SJSA1 (cell line): ENCODE measurements around the gene NUBP2. TPM values are rescaled to one million over a fixed set of nuclear protein-coding genes. Genes with fewer than 3 reads are reported as not detected.
"Not testable (repeated sequence)": the region's sequence is repeated elsewhere in the genome, so short reads cannot be mapped to it uniquely, and the experiment has no call there.

Experiments used
- DNase-seq, 2 experiments: peaks; one replicate each; pipeline ENCODE4 v3.0.0-alpha.2; 2015 to 2020; ENCODE audit warnings: low spot score in 2 of 2, low read depth in 1 of 2
- H3K27ac ChIP-seq: fragments of 250-450 bp; sonication (Bioruptor Pico); 2 replicates; pipeline ENCODE4 v1.5.1; 2020; ENCODE audit warnings: mild to moderate bottlenecking, moderate library complexity
- H3K27me3 ChIP-seq: fragments of 250-450 bp; sonication (Bioruptor Pico); replicated peaks from 2 replicates; pipeline ENCODE4 v1.5.1; 2020; ENCODE audit warnings: mild to moderate bottlenecking, moderate library complexity
- H3K36me3 ChIP-seq: fragments of 250-450 bp; sonication (Bioruptor Pico); 2 replicates; pipeline ENCODE4 v1.5.1; 2020; ENCODE audit warnings: mild to moderate bottlenecking
- H3K4me1 ChIP-seq: fragments of 250-450 bp; sonication (Bioruptor Pico); replicated peaks from 2 replicates; pipeline ENCODE4 v1.6.1; 2021; ENCODE audit warnings: mild to moderate bottlenecking
- H3K4me3 ChIP-seq: fragments of 250-450 bp; sonication (Bioruptor Pico); 2 replicates; pipeline ENCODE4 v1.5.1; 2020; ENCODE audit warnings: mild to moderate bottlenecking
- H3K9me3 ChIP-seq: fragments of 250-450 bp; sonication (Bioruptor Pico); replicated peaks from 2 replicates; pipeline ENCODE4 v1.5.1; 2020; ENCODE audit warnings: mild to moderate bottlenecking
- total RNA-seq: library from RNA; depleted of rRNA; stranded (reverse); fragments of >200 nt; shearing (Covaris generic); gene quantifications from 2 replicates; pipeline ENCODE4 v1.2.3, GENCODE V29; 2014

The NUBP2 gene
- total RNA-seq, 1 experiment from 2014 or later = 117 TPM

DNA sequence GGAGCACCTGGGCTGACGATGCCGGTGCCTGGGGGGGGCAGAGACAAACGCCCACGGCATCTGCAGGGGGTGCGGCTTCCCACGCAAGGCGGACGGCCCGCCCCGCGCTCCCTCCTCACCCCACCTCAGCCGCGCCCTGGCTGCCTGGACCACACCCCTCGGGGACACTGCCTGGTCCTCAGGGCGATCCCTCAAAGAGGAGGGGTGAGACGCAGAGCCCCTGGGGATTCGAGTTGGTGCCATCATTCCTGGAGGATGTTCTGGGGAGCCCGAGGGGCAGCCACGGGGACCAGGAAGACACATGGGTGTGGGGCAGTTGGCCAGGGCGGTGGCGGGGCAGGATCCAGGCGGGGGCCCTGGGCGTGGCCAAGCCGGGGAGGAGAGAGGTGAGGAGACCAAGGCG lies 6.9 kb downstream of the NUBP2 start:
- no peaks in the 10 kb centered on the region for H3K9me3 ChIP-seq
- no peak overlapping the region for H3K27ac ChIP-seq
- H3K36me3 ChIP-seq = peaks cover 65% of the 10 kb centered on the region
- DNase-seq = no peak
- no peaks in the 10 kb centered on the region for H3K27me3 ChIP-seq
- no peak overlapping the region for H3K4me3 ChIP-seq
- H3K4me1 ChIP-seq = no peaks in the 10 kb centered on the region

DNA sequence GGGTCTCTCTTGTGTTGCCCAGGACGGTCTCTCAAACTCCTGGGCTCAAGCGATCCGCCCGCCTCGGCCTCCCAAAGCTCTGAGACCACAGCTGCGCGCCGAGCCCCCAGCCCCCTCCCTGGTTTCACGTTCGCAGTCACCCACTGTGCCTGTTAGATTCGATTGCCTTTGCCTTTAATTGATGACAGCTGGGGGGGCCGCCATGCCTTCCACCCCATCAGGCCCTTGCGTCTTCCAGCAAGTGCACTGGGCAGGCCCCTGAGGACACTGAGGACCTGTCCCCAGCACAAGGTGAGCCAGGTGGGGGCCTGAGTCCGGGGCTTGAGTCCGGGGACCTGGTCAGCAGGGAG lies 7.5 kb downstream of the NUBP2 start:
- DNase-seq = no peak
- Histone ChIP-seq H3K4me3 (no peak overlapping the region), H3K27me3 (no peaks in the 10 kb centered on the region), H3K4me1 (no peaks in the 10 kb centered on the region), H3K9me3 (no peaks in the 10 kb centered on the region), H3K27ac (no peak overlapping the region), H3K36me3 (peaks cover 60% of the 10 kb centered on the region)

DNA sequence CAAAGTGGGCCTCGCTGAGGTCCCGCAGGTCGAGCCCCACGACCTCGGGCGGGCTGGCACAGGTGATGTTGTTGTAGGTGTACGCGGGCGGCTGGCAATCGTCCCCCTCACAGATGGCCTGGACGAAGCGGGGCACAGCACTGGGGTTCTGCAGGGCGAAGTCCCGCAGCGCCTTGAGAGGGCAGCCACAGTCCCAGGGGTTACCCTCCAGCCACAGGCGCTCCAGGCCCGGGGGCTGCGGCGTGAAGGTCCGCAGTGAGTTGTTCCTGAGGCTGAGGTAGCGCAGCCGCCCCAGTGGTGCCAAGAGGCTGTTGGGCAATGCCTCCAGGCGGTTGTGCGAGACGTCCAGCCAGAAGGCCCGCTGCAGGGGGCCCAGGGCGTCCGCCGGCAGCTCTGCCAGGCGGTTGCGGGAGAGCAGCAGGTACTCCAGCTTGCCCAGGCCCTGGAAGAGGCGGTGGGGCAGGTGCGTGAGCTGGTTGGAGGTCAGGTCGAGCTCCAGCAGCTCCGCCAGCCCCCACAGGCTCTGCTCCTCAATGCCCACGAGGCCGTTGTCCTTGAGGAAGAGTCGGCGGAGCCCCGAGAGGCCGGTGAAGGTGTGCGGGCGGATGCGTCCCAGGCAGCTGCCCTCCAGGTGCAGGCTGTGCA lies 8.0 kb downstream of the NUBP2 start:
- H3K4me3 ChIP-seq = no peak overlapping the region
- H3K4me1 ChIP-seq = no peaks in the 10 kb centered on the region
- peaks cover 58% of the 10 kb centered on the region for H3K36me3 ChIP-seq
- H3K27ac ChIP-seq = no peak overlapping the region
- H3K27me3 ChIP-seq = no peaks in the 10 kb centered on the region
- no peak for DNase-seq
- no peaks in the 10 kb centered on the region for H3K9me3 ChIP-seq

DNA sequence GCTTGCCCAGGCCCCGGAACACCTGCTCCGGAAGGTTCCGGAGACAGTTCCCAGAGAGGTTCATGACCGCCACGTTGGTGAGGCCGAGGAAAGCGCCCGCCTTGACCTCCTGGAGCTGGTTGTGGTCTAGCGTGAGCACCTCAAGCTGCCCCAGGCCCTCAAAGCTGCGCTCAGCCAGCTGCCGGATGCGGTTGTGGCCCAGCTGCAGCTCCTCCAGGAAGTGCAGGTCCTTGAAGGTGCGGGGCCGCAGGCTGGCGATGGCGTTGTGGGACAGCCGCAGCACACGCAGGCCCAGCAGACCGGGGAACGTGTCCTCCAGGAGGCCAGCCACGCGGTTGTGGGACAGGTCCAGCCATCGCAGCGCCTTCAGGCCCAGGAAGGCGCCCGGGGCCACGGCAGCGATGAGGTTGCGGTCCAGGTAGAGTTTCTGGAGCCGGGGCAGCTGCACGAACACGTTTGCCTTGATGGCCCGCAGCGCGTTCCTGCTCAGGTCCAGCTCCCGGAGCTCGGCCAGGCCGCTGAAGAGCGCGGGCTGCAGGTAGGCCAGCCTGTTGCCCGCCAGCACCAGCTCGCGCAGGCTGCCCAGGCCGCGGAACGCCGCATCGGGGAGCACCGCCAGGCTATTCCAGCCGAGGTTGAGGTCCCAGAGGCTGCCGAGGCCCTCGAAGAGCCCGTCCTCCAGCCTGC lies 8.6 kb downstream of the NUBP2 start:
- no peaks in the 10 kb centered on the region for H3K9me3 ChIP-seq
- no peak for DNase-seq
- H3K4me1 ChIP-seq = no peaks in the 10 kb centered on the region
- H3K27me3 ChIP-seq = no peaks in the 10 kb centered on the region
- no peak overlapping the region for H3K27ac ChIP-seq
- H3K4me3 ChIP-seq = no peak overlapping the region
- peaks cover 51% of the 10 kb centered on the region for H3K36me3 ChIP-seq

DNA sequence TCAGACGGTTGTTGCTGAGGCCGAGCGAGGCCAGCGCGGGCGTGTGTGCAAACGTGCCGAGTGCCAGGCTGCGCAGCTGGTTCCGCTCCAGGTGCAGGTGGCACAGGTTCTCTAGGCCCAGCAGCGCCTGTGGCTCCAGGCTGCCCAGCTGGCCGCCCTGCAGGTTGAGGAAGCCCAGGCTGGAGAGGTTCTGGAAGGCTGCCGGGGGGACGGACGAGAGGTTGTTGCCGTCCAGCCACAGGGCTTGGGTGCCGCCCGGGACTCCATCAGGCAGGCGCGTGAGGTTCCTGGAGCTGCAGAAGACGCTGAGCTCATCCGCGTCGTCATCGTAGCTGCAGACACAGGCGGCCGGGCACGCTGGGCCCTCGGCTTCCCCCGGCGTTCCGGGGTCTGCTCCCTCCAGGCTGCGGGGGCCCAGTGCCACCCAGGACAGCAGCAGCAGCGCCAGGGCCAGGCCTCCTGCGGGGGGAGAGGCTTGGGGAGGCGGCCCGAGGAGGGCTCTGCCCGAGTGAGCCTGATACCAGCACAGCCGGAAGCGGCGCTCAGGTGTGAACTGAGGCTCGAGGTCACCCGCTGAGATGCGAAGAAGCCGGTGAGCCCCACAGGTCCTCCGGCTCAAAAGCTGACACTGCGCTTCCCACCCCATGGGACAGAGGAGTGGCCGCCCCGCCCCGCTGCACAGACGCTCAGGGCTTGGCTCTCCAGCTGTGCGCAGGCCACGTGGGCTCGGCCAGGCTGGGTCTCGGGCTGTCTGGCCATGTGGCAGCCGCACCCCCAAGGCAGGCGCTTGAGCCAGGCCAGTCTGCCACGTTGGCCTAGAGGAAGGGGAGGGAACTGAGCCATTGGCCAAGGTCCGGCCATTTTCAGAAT lies 9.4 kb downstream of the NUBP2 start:
- H3K27me3 ChIP-seq = no peaks in the 10 kb centered on the region
- no peaks in the 10 kb centered on the region for H3K4me1 ChIP-seq
- no peak overlapping the region for H3K27ac ChIP-seq
- no peak for DNase-seq
- H3K4me3 ChIP-seq = no peak overlapping the region
- no peaks in the 10 kb centered on the region for H3K9me3 ChIP-seq
- peaks cover 44% of the 10 kb centered on the region for H3K36me3 ChIP-seq

DNA sequence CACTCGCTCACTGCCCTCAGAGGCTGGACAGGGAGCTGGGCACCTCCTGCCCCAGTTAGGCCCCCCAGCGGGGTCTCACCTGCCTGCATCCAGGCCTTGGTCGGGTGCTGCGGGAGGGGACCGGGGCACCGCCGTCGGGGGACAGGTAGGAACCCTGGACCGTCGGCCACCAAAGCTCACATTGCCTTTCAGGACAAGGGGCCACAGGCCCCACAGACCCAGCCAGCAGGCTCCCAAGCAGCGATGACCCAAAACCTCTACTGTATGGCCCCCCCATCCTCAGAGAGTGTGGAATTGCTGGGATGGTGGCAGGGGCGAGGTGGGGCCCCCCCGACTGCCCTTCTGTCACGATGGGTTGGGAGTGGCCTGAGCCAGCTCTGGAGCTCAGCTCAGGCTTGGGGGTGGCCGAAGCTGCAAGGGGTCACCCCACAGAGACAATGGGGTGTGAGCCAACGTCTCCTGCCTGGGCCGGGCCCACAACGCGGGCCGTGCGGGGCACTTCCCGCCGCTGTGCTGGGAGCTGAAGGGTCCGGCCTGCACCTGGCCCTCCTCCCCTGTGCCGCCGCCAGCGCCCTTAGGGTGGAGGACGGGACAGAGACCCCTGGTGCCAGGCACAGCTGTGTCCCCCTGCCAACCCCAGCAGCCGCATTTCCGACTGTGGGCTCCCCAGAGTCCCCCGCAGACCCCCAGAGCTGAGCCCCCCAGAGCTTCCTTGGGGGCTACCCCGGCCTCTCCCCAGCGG lies 10.2 kb downstream of the NUBP2 start:
- DNase-seq = no peak
- peaks cover 5% of the 10 kb centered on the region; the same call in 1 of the 2 replicates for H3K9me3 ChIP-seq
- H3K36me3 ChIP-seq = peaks cover 41% of the 10 kb centered on the region
- H3K27me3 ChIP-seq = no peaks in the 10 kb centered on the region
- no peak overlapping the region for H3K27ac ChIP-seq
- H3K4me3 ChIP-seq = no peak overlapping the region
- H3K4me1 ChIP-seq = no peaks in the 10 kb centered on the region

DNA sequence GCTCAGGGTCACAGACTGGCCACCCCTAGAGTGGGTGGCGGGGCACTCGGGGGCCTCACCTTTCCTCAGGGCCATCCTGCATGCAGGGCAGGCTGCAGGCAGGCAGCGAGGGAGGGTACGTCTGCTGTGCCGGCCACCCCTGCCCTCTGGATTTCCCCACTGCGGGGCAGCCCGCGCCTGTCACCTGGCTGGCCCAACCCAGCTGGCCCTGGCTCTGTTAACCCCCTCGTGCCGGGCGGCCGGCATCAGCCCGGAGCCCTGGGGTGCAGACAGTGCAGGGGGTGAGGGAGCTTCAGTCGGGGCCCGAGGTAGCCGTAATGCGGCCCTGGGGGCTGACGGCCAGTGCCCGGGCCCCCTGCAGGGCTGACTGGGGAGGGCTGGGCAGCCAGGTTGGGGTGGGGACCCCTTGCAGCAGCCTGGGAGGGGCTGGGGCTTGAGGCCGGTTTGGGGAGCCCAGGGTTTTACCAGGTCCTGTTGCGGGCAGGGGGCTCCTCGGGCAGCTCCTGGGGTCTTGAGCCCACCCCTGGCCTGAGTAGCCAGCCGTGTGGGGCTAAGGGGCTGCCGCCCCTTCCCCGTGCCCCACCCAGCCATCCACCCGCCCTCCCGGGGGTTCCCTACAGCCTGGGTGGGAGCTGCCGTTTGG lies 10.9 kb downstream of the NUBP2 start, which contains the start of gene IGFALS:
TSS of gene IGFALS (minus strand) at position 128 of the 643 bp plus-strand sequence. CDS start at position 75, 53 bp downstream.
- Histone ChIP-seq H3K36me3 (peaks cover 34% of the 10 kb centered on the region), H3K27me3 (no peaks in the 10 kb centered on the region), H3K9me3 (peaks cover 8% of the 10 kb centered on the region; the same call in 1 of the 2 replicates), H3K4me3 (no peak within 1 kb of the TSS), H3K4me1 (no peaks in the 10 kb centered on the region), H3K27ac (no peak within 1 kb of the TSS)
- DNase-seq = no peak

DNA sequence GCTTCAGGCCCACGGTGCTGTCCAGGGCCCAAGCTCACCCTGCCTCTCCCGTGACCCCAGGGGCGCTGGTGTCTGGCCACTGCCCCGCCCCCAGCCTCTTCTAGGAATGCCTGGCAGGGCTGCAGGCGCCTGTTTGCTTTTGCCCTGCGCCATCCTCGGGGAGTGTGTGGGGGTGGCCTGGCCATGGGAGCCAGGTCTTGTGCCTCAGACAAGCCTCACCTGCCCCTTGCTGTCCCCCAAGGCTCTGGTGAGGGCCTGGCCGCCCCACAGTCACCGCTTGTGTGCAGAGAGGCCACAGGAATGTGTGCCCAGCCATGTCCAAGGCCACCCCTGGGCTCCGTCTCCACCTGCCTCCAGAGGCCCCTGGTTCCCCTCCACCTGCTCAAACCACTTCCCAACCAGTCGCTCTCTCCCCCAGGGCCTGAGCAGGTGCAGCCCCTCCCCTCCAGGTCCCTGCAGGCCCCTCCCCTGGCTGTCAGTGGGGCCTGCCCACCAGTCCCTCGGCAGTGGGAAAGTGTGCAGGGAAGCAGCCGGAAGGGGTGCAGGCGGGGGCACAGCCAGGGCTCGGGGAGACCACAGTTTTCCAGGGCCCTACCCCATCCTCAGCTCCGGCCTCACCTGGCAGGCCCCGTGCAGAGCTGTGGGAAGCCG lies 11.6 kb downstream of the NUBP2 start:
- Histone ChIP-seq H3K4me3 (no peak overlapping the region), H3K27ac (no peak overlapping the region), H3K36me3 (peaks cover 30% of the 10 kb centered on the region), H3K4me1 (no peaks in the 10 kb centered on the region), H3K9me3 (peaks cover 8% of the 10 kb centered on the region; the same call in 1 of the 2 replicates), H3K27me3 (no peaks in the 10 kb centered on the region)
- no peak for DNase-seq

DNA sequence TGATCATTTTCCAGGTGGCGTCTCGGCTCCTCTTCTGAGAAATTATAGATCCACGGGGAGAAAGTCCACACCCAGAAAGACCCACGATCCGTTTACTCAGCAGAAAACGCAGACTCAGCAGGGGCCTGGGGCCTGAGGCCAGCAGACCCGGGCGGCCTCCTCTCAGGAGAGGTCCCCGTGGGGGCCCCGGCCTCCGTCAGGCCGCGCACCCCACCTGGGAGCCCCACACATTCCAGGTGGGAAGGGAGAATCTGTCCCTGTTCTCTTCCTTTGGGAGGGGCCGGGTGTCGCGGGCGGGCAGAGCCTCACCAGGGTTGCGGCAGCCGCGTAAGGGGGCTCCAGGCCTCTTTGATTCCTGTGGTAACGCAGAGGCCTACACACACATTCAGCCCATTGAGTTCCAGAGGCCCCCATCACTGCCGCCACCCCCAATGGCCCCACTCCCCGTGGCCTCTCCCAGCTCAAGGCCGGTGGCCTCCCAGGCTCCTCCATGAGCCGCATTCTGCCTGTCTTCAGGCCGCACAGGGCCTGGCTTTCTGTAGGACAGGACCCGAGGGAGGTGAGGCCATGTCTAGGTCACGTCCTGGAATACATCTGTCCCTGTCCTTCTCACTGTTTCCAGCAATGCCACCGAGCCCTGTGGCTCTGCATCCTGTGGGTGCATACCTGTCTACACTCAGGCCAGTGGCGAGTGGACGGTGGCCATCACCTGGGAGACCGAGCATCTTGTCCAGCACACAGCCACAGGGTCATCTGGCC lies 12.3 kb downstream of the NUBP2 start:
- Histone ChIP-seq H3K36me3 (peaks cover 23% of the 10 kb centered on the region), H3K4me1 (no peaks in the 10 kb centered on the region), H3K27me3 (no peaks in the 10 kb centered on the region), H3K4me3 (no peak overlapping the region), H3K9me3 (peaks cover 8% of the 10 kb centered on the region; the same call in 1 of the 2 replicates), H3K27ac (no peak overlapping the region)
- DNase-seq = no peak

DNA sequence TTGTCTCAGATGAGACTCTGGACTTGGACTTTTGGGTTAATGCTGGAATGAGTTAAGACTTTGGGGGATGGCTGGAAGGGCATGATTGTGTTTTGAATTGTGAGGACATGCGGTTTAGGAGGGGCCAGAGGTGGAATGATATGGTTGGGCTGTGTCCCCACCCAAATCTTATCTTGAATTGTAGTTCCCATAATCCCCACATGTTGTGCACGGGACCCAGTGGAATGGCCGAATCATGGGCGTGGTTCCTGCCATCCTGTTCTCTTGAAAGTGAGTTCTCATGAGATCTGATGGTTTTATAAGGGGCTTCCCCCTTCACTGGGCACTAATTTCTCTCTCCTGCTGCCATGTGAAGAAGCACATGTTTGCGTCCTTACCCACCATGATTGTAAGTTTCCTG lies 16.5 kb downstream of the NUBP2 start:
- H3K27me3 ChIP-seq, H3K9me3 ChIP-seq, H3K4me3 ChIP-seq, H3K4me1 ChIP-seq, H3K27ac ChIP-seq, H3K36me3 ChIP-seq, DNase-seq: not testable (repeated sequence)

DNA sequence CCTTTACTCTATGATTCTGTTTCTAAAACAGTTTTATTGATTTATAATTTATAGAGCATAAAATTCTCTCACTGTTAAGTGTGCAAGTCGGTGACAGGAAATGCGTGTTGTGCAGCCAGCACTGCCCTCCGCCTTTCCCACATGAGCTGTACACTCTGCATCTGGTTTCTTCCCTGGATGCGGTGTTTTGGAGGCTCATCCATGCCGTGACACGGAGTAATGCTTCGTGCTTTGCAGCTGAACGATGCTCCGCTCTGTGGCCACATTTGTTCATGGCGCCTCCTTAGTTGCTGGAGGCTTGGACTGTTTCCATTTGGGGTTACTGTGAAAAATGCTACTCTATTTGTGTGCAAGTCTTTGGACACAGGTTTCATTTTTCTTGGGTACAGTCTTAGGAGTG lies 17.9 kb downstream of the NUBP2 start:
- DNase-seq = no peak
- Histone ChIP-seq H3K27me3 (no peaks in the 10 kb centered on the region), H3K36me3 (peaks cover 3% of the 10 kb centered on the region; the same call in 1 of the 2 replicates), H3K4me1 (no peaks in the 10 kb centered on the region), H3K9me3 (peaks cover 8% of the 10 kb centered on the region; the same call in 1 of the 2 replicates), H3K27ac (no peak overlapping the region), H3K4me3 (no peak overlapping the region)

DNA sequence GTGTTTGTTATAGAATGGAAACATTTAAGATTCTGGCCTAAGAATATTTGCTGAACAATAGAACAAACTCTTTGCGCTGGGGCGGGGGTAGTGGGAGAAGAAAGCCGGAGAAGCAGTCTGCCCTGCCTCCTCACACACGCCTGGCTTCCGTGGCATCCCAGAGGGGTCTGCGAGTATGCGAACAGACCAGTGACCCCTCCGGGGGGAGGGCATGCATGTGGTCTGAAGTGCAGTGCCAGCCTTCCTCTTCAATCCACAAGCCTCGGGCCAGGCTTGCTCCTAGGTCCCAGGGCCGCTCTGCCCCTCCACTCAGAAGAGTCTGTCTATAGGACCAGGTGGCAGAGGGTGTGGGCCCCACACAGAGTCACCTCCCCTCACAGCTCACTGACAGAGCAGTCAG lies 24.9 kb downstream of the NUBP2 start:
- DNase-seq = no peak
- Histone ChIP-seq H3K9me3 (no peaks in the 10 kb centered on the region), H3K36me3 (peaks cover 19% of the 10 kb centered on the region), H3K4me1 (no peaks in the 10 kb centered on the region), H3K4me3 (no peak overlapping the region), H3K27me3 (no peaks in the 10 kb centered on the region), H3K27ac (no peak overlapping the region)
